ENCODE data around the gene ALOX5.

GRCh38 chr10:45427970-45428366 is 54.0 kb downstream of the ALOX5 start:
- TF ChIP-seq CTCF (conservative IDR thresholded peaks at IDR 0.05; ENCODE audit: low read depth, low read length): no peak
- TF ChIP-seq EZH2 (IDR thresholded peaks at IDR 0.05; ENCODE audit: borderline replicate concordance, low read depth, low read length, poor library complexity, severe bottlenecking): no peak
